Lung (tissue), 16 donors: ENCODE results near the gene NPFFR2. TPM values are rescaled to one million over a fixed set of nuclear protein-coding genes. Genes with fewer than 3 reads are reported as not detected.
A peak's percentile ranks its signal among the peaks of the same experiment; 100 is the strongest.

Experiments used
- ATAC-seq: fragments of 200-7000 bp; cut with Tn5 transposase; one replicate; pipeline ENCODE4 v1.9.1; 2020; ENCODE audit warnings: moderate number of reproducible peaks; ENCODE audit not compliant: insufficient read depth, low FRiP score
- DNase-seq, 3 donors: peaks; one replicate each; pipeline ENCODE4 v3.0.0-alpha.2; 2013 to 2017
- H3K27ac ChIP-seq, 2 donors: one replicate each; pipeline ENCODE4 v1.5.1; 2013; ENCODE audit warnings: mild to moderate bottlenecking in 2 of 2, moderate library complexity in 2 of 2, control low read depth in 1 of 2, inconsistent platforms in 1 of 2, low read depth in 1 of 2, low read length in 1 of 2
- H3K27me3 ChIP-seq, 3 donors: one replicate each; pipeline ENCODE4 v1.5.1; 2013; ENCODE audit warnings: low read length in 2 of 3; ENCODE audit not compliant: control insufficient read depth in 3 of 3, insufficient read depth in 3 of 3
- H3K36me3 ChIP-seq, 4 donors: one replicate each; pipeline ENCODE4 v1.5.1; 2013; ENCODE audit warnings: low read length in 4 of 4, mild to moderate bottlenecking in 1 of 4, moderate library complexity in 1 of 4; ENCODE audit not compliant: control insufficient read depth in 4 of 4, insufficient read depth in 4 of 4
- H3K4me1 ChIP-seq, 5 donors: one replicate each; pipeline ENCODE4 v1.5.1; 2013; ENCODE audit warnings: low read length in 5 of 5, mild to moderate bottlenecking in 2 of 5, moderate library complexity in 1 of 5; ENCODE audit not compliant: control insufficient read depth in 5 of 5, insufficient read depth in 5 of 5
- H3K4me3 ChIP-seq: one replicate; pipeline ENCODE4 v1.5.1; 2013; ENCODE audit warnings: mild to moderate bottlenecking, control low read depth, moderate library complexity
- H3K9ac ChIP-seq, 2 donors: one replicate each; pipeline ENCODE4 v1.5.1; 2013; ENCODE audit warnings: low read length in 2 of 2, control low read depth in 1 of 2; ENCODE audit not compliant: insufficient read depth in 1 of 2
- H3K9me3 ChIP-seq, 4 donors: one replicate each; pipeline ENCODE4 v1.5.1; 2013; ENCODE audit warnings: low read length in 3 of 4, mild to moderate bottlenecking in 1 of 4, moderate library complexity in 1 of 4; ENCODE audit not compliant: control insufficient read depth in 4 of 4, insufficient read depth in 3 of 4
- CTCF ChIP-seq: IDR thresholded peaks from 2 replicates; pipeline ENCODE4 v1.5.1; 2012; ENCODE audit warnings: mild to moderate bottlenecking; ENCODE audit errors: control extremely low read depth, extremely low read depth
- WGBS, 2 donors: extraction: QIAGEN DNeasy Blood & Tissue Kit; methylation state at CpG; one replicate each; pipeline ENCODE4 v1.1.7; 2013; 5-methylcytosine and 5-hydroxymethylcytosine counted together
- long read RNA-seq, 5 donors: transcript quantifications; one replicate each; lab custom pipeline, GENCODE V29; 2026
- polyA plus RNA-seq, 2 donors: library from polyadenylated mRNA; stranded (reverse); fragments of 200-250 nt; gene quantifications; one replicate each; pipeline ENCODE4 v1.2.1, GENCODE V29; 2013
- total RNA-seq, 2 donors: library from RNA; depleted of rRNA in 1 of 2; stranded (reverse); fragments of >200 nt in 1 of 2; gene quantifications; one replicate each; pipeline ENCODE4 v1.2.1, GENCODE V29; 2014 to 2021
- donor health status: control.
- donor health status: control.
- donor health status: Bipolar disorder and iron deficiency.
- donor health status: healthy.
- donor health status: DM: yes; HTN: yes; CAD: no.

NPFFR2 gene
- total RNA-seq: not detected
- not detected for polyA plus RNA-seq
- long read RNA-seq, donor 1: 0 reads
- long read RNA-seq, donor 2: 0 reads
- long read RNA-seq, donor 3: 0 reads
- long read RNA-seq, donor 4: 0 reads
- long read RNA-seq, donor 5: 0 reads

GRCh38 chr4:72031868-72032608 lies at the start of gene NPFFR2:
Gene NPFFR2 (plus strand): TSS chr4:72032000. CDS start chr4:72128592, 96,592 bp downstream.
- Histone ChIP-seq H3K9ac (no peak within 1 kb of the TSS), H3K4me3 (no peak within 1 kb of the TSS), H3K36me3 (no peaks in the 10 kb centered on the region), H3K27ac (no peak within 1 kb of the TSS), H3K4me1 (peaks cover 0 to 8% (median 0%) of the 10 kb centered on the region in 5 donors), H3K9me3 (no peaks in the 10 kb centered on the region), H3K27me3 (peaks cover 0 to 26% (median 23%) of the 10 kb centered on the region in 3 donors)
- peak; percentile 20 to 50 (median 49) for DNase-seq
- 12 to 13% methylated on average over 36 of the region's 36 CpGs for WGBS, 2 donors
- peak; percentile 19 for ATAC-seq
- no peak for TF ChIP-seq CTCF

- no peak for TF ChIP-seq CTCF
- Histone ChIP-seq H3K27ac (no peak overlapping the region), H3K36me3 (no peaks in the 10 kb centered on the region), H3K4me3 (no peak overlapping the region), H3K4me1 (no peaks in the 10 kb centered on the region), H3K27me3 (no peaks in the 10 kb centered on the region), H3K9ac (no peak overlapping the region), H3K9me3 (peaks cover 0 to 6% (median 0%) of the 10 kb centered on the region in 4 donors)
- DNase-seq (no peak), ATAC-seq (no peak)
- WGBS, 2 donors: 73 to 86% methylated on average over 2 of the region's 2 CpGs
Observed at GRCh38 chr4:71992571-71993312, 39.1 kb upstream of the NPFFR2 start.

GRCh38 chr4:71994559-71994958 lies 37.2 kb upstream of the NPFFR2 start:
- no peak overlapping the region for H3K4me3 ChIP-seq
- peaks cover 0 to 6% (median 0%) of the 10 kb centered on the region in 4 donors for H3K9me3 ChIP-seq
- WGBS, 2 donors: 85 to 95% methylated on average over 1 of the region's 1 CpG
- no peaks in the 10 kb centered on the region for H3K27me3 ChIP-seq
- H3K27ac ChIP-seq: no peak overlapping the region
- ATAC-seq (no peak), DNase-seq (no peak)
- no peak overlapping the region for H3K9ac ChIP-seq
- no peaks in the 10 kb centered on the region for H3K36me3 ChIP-seq
- no peaks in the 10 kb centered on the region for H3K4me1 ChIP-seq
- no peak for TF ChIP-seq CTCF
